Erythroblast (primary cell): ENCODE data around the gene NR3C1.
"Not testable (repeated sequence)": the region's sequence is repeated elsewhere in the genome, so short reads cannot be mapped to it uniquely, and the experiment has no call there.

ENCODE experiments used
- GATA1 ChIP-seq: IDR thresholded peaks from 2 replicates; pipeline ENCODE4 v1.6.1; 2011; ENCODE audit warnings: low read depth, mild to moderate bottlenecking, control low read depth, low read length, moderate library complexity
- POLR2A ChIP-seq: IDR thresholded peaks from 2 replicates; pipeline ENCODE4 v1.6.1; 2011; ENCODE audit warnings: mild to moderate bottlenecking, low read length

DNA sequence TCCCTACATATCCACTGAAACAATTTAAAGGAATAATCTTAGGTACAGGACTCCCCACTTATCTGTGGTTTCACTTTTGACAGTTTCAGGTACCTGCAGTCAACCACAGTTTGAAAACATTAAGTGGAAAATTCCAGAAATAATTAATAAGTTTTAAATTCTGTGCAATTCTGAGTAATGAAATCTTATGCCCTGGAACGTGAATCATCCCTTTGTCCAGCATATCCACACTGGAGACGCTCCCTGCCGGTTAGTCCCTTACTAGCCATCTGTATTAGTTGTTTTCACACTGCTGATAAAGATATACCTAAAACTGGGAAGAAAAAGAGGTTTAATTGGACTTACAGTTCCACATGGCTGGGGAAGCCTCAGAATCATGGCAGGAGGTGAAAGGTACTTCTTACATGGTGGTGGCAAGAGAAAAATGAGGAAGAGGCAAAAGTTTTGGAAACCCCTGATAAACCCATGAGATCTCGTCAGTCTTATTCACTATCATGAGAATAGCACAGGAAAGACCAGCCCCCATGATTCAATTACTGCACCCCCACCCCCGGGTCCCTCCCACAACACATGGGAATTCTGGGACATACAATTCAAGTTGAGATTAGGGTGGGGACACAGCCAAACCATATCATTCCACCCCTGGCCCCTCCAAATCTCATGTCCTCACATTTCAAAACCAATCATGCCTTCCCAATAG, 80.4 kb downstream of the NR3C1 start:
- TF ChIP-seq POLR2A, GATA1: not testable (repeated sequence)
